IPS-NIHi7 (cell line): ENCODE results near the gene CEMP1.

Experiments
- DNase-seq: peaks from one replicate; pipeline ENCODE4 v3.0.0; 2012; ENCODE audit warnings: mixed read lengths; ENCODE audit errors: extremely low spot score

The CEMP1 gene

DNA sequence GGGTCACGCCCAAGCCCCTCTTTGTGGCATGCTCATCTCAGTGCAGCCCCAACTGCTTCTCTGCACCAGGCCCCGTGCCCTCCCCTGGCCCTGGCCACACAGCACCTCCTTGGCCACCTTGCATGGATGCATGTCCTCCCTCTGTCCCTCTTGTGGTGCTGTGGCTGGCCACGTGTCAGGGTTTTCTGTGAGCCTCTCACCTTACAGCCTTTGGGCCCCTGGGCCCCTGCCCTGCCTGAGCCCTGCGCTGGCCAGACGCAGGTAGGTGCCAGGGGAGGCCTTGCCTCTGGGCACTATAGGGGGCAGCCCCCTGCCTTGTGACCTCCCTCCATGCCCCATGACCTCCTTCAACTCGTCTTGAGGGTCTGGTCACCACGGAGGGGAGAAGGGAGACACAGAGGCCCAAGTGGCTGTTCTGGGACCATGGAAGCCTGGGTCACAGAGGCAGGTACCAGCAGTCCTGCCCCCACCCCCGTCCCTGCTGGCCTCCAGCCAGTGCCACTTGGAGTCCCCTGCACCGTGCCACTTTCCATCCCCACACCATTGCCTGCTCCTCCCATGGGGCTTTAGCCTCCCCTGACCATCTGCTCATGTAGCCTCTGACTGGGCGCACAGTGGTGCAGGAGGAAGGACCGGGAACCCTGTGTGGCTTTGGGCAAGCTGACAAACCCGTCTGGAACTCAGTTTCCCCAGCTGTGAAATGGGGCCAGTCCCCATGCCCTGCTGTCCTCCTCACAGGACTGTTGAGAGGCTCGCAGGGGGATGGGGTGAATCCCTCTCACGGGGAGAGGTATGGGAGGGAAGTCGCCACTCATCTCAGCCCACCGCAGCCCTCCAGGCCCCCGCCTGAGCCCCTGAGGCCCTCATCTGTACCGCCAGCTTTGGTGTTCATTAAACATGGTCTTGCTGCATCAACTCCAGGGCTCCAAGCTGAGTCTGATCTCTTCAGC lies 29.0 kb downstream of the CEMP1 start:
- no peak for DNase-seq

DNA sequence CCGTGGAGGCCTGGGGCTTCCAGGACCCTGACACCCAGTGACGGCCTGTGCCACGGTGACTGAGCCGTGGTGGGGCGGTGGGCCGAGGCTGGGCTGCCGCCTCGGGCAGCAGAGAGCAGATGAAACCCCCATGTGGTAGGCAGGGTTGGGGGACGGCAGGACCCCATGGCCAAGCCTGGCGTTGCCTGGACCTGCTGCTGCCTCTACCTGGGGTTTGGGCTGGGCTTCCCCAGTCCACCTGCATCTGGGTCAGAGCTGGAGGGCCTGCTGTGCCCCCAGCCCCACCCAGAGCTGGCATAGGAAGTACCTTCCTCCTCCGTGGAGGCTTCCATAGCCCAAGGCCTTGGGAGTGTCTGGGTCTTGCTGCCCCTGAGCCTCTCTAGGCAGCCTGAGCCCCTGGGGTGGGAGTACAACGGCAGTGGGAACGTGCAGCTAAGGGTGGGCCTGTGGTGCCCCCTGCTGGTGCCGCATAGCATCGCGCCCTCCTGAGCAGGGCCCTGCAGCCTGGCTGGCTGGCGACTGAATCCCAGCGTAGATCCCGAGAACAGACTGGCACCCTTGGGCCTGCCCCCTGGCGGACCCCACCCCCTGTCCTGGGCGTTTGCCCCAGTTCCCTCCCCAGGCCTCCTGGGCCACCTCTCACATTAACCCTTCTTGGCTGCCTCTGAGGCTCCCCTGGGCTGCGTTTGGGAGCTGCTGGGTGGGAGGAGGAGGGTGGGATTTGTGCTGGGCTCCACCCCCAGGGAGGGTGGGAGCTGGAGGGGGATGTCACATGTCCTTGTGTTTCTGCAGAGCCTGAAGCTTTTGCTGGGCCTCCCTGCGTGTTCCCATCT lies 30.1 kb downstream of the CEMP1 start:
- DNase-seq = peak; percentile 95

DNA sequence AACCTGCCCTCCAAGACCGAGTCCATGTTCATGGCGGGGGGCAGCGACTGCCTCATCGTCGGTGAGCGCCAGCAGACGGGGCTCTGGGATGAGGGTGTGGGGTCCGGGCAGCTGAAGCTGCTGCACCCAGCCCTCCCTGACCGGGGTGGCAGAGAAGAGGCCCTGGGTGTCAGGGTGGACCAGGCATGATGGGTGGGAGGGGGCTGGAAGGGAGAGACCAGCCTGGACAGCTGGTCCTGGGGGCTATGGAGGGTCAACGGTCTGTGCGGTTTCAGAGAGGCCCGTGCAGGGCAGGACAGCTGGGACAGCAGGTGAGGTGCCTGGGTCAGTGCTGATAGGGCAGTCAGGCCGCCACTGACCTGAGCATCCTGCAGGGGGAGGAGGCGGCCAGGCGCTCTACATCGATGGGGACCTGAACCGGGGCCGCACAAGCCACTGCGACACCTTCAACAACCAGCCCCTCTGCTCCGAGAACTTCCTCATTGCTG lies 30.7 kb downstream of the CEMP1 start:
- DNase-seq = no peak

DNA sequence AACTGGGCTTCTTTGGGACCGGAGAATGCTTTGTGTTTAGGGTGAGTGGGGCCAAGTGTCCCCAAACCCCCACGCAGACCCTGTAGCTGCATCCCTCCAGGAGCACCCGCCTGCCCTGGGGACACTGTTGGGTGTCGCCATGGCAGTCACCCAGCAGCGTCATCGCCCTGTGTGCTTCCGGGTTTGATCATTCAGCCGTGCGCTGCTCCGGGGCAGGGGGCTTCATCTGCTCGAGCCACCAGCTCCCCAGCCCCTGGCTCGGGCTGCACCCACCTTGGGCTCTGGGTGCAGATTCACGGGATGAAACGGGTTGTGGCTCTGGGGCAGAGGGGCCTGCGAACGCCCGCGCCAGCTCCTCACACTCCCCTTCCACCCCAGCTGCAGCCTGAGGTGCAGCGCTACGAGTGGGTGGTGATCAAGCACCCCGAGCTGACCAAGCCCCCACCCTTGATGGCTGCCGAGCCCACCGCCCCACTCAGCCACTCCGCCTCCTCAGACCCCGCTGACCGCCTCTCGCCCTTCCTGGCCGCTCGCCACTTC lies 31.2 kb downstream of the CEMP1 start:
- no peak for DNase-seq

DNA sequence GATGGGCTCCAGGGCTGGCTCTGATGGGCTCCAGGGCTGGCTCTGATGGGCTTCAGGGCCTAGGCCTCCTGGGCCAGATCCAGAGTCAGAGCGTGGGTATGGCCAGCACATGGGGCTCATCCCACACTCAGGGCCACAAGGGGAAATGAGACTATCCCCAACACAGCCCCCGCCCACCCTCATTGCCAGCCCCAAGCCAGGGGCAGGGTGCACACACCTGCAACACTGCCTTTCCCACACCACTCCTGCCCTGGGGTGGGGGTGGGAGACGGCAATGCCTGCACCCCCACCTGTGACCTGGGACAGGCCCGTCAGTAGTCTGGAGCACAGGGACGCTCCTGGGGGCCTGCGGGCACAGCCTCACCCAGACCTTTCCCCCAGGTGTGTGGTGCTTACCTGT lies 31.8 kb downstream of the CEMP1 start:
- DNase-seq = no peak

DNA sequence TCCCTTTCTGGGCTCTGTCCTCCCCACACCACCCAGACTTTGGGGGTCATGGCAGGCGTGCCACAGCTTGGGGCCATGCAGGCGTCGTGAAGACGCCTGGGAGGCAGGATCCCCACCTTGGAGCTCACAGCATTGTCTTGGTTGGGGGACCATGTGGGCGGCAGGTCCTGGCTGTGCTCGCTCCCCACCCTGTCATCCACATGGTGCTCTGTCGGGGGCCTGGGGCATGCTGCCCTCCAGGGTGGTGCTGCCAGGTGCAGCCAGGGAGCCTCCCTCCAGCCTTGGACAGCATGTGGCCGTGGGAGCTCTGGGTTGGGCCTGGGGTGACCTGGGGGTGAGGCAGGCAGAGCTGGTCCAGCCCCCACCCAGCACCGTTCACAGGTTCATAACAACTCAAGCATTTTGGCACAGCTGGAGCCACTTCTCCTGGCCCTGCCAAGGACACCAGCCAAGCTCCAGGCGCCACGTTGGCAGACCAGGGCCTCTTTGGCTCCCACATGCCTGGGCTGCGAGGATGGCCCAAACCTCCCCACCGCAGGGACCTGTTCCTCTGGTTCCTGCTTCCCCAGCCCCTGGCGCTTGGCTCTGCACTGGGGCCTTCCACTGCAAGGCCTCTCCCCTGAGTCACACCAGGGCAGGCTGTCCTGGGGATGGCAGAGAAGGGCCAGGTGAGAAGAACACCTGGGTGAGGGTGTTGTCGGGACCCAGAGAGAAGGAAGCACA lies 32.5 kb downstream of the CEMP1 start:
- DNase-seq = no peak

DNA sequence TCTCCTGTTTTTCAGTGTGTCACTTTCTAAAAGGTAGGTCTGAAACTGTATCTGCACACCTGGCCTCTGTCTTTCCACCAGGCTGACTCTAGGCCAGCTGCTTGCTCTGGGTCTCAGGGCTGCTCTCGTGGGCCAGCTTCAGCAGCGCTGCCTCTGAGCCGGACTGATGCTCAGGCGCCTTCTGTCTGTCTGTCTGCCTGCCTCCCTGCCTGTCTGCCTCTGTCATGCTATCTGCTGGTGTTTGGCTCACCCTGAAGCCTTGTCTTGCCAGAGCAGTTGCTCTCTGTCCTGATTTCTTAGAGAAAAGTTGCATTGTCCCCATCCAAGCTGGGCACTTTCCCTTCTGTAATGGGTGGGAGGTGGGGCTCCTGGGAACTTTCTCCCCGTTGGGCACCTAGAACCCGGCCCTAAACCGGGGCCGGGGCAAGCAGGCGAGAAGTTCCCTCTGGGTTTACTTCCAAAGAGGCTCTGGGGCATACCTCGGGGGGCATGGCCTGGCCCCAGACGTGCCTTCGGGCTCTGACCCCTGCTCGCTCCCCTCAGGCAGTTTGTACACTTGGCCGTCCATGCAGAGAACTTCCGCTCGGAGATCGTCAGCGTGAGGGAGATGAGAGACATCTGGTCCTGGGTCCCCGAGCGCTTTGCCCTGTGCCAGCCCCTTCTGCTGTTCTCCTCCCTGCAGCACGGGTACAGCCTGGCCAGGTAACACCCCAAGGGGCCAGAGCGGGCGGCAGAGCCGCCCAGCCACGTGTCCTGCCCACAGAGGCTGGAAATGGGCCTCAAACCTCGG lies 33.3 kb downstream of the CEMP1 start:
- DNase-seq = no peak

DNA sequence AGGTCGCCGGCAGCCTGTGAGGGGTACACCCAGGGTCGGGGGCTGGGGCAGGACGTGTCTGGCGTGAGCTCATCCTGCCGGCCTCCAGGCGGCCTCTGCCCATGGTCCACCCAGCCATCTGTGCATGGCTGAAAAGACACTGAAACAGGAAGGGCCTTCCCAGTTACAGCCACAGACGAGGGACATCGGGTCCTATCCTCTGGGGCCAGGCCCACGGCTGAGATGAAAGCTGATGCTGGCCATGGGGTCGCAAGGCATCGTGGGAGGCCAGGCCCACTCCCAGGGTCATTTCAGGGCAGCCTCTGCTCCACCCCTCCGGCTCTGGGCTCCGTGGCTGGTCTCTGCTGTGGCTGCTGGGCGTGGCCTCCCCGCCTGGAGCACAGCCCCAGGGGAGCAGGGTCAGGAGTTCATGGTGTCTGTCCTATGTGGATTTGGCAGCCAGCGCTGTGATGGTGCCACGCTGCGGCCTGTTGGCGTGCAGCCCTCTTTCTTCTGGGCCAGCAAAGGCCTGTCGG lies 34.0 kb downstream of the CEMP1 start:
- no peak for DNase-seq

DNA sequence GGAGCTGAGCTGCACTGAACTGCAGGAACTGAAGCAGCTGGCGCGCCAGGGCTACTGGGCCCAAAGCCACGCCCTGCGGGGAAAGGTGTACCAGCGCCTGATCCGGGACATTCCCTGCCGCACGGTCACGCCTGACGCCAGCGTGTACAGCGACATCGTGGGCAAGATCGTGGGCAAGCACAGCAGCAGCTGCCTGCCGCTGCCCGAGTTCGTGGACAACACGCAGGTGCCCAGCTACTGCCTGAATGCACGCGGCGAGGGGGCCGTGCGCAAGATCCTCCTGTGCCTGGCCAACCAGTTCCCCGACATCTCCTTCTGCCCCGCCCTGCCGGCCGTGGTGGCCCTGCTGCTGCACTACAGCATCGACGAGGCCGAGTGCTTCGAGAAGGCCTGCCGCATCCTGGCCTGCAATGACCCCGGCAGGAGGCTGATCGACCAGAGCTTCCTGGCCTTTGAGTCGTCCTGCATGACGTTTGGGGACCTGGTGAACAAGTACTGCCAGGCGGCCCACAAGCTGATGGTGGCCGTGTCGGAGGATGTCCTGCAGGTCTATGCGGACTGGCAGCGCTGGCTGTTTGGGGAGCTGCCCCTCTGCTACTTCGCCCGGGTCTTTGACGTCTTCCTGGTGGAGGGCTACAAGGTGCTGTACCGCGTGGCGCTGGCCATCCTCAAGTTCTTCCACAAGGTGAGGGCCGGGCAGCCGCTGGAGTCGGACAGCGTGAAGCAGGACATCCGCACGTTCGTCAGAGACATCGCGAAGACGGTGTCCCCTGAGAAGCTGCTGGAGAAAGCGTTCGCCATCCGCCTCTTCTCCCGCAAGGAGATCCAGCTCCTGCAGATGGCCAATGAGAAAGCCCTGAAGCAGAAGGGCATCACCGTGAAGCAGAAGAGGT lies 34.7 kb downstream of the CEMP1 start:
- no peak for DNase-seq

DNA sequence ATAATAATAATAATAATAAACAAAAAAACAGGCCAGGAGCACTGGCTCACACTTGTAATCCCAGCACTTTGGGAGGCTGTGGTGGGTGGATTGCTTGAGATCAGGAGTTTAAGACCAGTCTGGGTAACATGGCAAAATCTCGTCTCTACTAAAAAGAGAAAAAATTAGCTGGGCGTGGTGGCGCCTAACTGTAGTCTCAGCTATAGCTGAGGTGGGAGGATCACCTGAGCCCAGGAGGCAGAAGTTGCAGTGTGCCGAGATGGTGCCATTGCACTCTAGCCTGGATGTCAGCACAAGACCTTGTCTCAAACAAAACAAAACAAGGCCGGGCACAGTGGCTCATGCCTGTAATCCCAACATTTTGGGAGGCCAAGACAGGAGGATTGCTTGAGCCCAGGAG lies 36.2 kb downstream of the CEMP1 start:
- no peak for DNase-seq

DNA sequence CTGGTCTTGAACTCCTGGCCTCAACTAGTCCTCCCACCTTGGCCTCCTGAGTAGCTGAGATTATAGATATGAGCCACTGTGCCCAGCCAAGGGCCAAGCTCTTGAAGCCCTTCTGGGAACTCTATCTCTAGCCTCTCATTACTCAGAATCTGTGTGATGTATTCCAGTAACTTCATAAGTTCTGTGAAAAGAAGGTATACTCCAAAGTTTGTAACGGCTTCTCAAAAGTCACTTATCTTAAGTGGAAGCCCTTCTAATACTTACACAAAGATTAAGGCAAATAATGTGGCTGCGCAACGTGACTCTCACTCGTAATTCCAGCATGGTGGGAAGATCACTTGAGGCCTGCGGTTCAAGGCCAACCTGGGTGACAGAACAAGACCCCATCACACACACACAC lies 36.6 kb downstream of the CEMP1 start:
- no peak for DNase-seq

DNA sequence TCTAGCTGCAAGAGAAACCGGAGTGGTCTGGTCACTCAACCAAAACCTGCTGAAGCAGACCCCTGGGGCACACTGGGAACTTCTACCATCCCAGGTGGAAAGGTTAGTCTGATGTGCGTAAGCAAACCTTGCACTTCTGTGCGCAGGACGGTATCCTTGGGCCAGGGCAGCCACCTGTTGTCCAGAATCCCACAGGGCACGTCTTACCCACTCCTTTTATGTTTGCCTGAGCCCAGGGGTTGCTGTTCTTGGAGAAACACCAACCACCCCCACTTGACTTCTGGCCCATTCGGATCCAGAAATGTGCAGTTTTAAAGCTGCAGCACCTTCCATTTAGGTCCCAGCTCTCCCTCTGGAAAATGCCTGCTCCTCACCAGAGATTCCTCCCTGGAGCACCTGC lies 37.6 kb downstream of the CEMP1 start:
- no peak for DNase-seq

DNA sequence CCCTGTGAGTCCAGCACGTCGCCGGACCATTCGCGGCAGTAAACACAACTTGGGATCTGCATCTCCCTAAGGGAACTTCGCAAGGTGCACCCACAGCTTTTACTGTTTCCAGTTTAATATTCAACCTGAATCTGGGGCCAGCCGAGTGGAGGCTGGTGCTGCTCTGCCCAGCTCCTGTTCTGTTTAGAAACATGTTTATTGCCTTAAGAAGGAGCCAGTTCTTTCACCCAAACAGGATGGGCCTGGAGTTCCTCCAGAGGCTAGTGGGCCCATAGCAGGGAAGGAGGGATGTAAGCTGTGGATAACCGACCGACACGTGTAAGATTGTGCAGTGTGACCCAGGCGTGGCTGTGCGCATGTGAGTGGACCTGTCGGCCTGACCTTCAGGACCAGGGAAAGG lies 38.9 kb downstream of the CEMP1 start:
- no peak for DNase-seq

DNA sequence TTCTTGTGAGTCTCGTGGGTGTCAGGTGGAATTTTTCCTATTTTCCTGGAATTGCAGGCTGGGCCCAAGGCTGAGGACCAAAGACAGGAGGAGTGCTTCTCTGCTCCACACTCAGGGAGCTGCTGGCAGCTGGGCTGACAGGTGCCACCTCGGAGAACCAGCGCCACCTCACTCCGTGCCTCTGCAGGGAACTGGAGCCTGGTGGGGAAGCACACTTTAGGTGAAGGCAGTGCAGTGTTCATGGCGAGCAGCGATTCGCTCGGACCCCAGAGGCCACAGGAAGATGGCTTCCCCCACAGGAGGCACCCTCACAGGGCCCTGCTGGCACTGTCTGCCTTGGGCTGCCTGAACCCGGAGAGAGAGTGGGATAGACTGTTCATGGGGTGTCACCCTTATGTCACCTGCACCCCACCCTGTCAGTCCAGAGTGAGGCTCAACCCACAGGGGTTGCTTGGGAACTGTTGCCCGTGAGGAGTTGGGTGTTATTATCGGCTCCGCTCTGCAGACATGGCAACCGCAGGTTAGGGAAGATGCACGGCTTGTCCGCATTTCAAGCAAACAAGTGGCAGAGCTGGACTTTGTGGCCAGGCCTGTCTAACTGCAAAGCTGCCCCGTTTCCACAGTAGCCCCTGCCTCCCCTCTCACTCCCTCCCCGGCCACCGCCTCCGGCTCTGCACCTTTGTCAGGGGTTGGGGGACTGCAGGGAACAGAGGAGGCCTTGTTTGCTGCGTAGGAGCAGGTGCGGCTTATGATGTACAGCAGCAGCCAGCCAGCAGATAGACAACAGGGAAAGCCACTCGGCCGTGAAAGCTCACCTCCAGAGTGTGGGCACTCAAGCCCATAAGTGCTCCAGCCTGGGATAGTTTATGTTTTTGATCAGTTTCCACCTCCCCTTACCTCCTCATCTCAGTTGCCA lies 40.8 kb downstream of the CEMP1 start:
- DNase-seq = no peak

DNA sequence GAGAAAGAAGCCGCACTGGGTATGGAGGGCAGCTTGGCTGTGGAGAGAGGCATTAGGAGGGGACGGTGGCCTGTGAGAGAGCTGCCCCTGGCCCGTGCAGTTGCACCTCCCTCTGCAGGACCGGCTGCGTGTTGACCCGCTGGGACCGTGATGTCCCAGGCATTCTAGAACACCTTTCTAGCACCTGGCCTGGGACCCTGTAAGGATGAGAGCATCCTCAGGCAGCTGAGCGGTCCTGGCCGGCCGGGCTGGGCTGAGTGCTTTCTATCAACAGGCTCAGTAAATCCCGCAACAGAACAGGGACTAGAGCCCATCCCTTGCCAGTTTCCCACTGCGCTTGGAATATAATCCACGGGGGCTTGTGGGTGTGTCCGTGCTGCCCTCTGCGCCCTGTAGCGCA lies 41.6 kb downstream of the CEMP1 start:
- DNase-seq = no peak

DNA sequence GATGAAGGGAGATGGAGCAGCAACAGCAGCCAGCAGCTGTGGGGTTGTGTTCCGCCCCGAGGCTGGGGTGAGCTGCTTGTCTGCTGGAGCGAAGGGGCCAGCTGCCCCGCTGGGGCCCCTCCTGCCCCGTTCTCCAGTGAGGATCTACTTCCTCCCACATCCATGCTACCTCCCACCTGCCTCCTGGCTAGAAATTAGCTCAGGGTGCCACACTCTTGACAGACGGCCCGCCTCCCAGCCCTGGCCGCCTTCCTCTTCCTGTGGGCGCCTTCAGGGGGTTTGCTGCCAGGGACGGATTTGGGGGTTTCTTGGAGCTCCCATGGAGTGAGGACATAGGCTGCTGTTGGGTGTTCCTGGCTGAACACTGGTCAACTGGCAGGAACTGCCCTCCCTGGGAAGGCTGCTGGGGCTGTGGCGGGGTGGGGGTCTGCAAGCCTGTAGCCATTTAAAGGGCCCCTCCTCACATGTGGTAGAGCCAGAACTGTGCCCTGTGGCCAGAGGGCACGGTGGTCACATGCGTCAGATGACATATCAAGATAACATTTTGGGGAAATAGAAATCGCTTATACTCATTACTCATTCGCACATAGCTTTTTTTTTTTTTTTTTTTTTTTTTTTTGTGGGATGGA lies 43.2 kb downstream of the CEMP1 start:
- DNase-seq = no peak

DNA sequence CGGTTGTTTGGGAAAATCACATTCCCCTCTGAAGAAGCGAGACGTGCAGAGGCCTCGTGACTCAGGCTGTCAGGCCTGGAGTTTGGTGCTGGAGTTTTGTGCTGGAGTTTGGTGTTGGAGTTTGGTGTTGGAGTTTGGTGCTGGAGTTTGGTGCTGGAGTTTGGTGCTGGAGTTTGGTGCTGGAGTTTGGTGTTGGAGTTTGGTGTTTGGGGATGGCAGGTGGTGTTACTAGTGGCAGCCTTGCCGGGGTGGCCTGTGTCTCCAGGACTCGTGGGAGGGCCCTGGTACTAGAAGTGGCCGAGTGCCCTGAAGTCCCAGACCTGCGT lies 43.7 kb downstream of the CEMP1 start:
- no peak for DNase-seq
